Measurements from ENCODE around the gene FTO. TPM values are rescaled to one million over a fixed set of nuclear protein-coding genes. Genes with fewer than 3 reads are reported as not detected.
A peak's percentile ranks its signal among the peaks of the same experiment; 100 is the strongest.

FTO gene
- total and polyA plus RNA-seq, 12 donors, result 17.8 to 310 (median 156) TPM

GRCh38 chr16:53865494-53865863, 161.5 kb downstream of the FTO start:
- H3K27ac ChIP-seq, result peak overlapping the region in 2 of 5 donors; percentile 64 to 69
- H3K36me3 ChIP-seq (replicated peaks in 1 of 2), result no peaks in the 10 kb centered on the region
- no peak for TF ChIP-seq CTCF (IDR thresholded peaks at IDR 0.05)
- TF ChIP-seq POLR2A (IDR thresholded peaks at IDR 0.05), result no peak
- no peak overlapping the region for H3K4me3 ChIP-seq
- 0 to 8% (median 5%) methylated on average over 1 of the region's 1 CpG for WGBS, 4 donors
- H3K27me3 ChIP-seq, result no peaks in the 10 kb centered on the region
- peak in 1 of 7 donors; percentile 12 for DNase-seq
- intact Hi-C loops (cut with DNase I), result no loop called here
- no peaks in the 10 kb centered on the region for H3K9me3 ChIP-seq (replicated peaks in 1 of 3)
- H3K4me1 ChIP-seq (replicated peaks in 1 of 2), result peaks cover 0 to 13% of the 10 kb centered on the region in 2 donors

- Histone ChIP-seq H3K27me3 (no peaks in the 10 kb centered on the region), H3K9me3 (replicated peaks in 1 of 3) (peaks cover 0 to 8% (median 6%) of the 10 kb centered on the region in 3 donors), H3K4me1 (replicated peaks in 1 of 2) (peaks cover 0 to 13% of the 10 kb centered on the region in 2 donors), H3K36me3 (replicated peaks in 1 of 2) (no peaks in the 10 kb centered on the region), H3K27ac (no peak overlapping the region), H3K4me3 (no peak overlapping the region)
- TF ChIP-seq POLR2A (IDR thresholded peaks at IDR 0.05), result no peak
- TF ChIP-seq CTCF (IDR thresholded peaks at IDR 0.05), result no peak
- 88 to 100% (median 94%) methylated on average over 1 of the region's 1 CpG for WGBS, 4 donors
- intact Hi-C loops (cut with DNase I), result no loop called here
- DNase-seq, result no peak
Measured at GRCh38 chr16:53866520-53866919, 162.6 kb downstream of the FTO start.

- intact Hi-C loops (cut with DNase I), result no loop called here
- Histone ChIP-seq H3K4me1 (replicated peaks in 1 of 2) (peaks cover 6 to 10% of the 10 kb centered on the region in 2 donors), H3K36me3 (replicated peaks in 1 of 2) (no peaks in the 10 kb centered on the region), H3K9me3 (replicated peaks in 1 of 3) (peaks cover 0 to 8% (median 6%) of the 10 kb centered on the region in 3 donors), H3K27me3 (no peaks in the 10 kb centered on the region), H3K27ac (no peak overlapping the region), H3K4me3 (no peak overlapping the region)
- DNase-seq, result no peak
- TF ChIP-seq CTCF (IDR thresholded peaks at IDR 0.05) (no peak), POLR2A (IDR thresholded peaks at IDR 0.05) (no peak)
- 94 to 100% (median 98%) methylated on average over 1 of the region's 1 CpG for WGBS, 4 donors
Measured at GRCh38 chr16:53870831-53871230, 166.9 kb downstream of the FTO start.

- TF ChIP-seq POLR2A (IDR thresholded peaks at IDR 0.05), result no peak
- TF ChIP-seq CTCF (IDR thresholded peaks at IDR 0.05), result no peak
- Histone ChIP-seq H3K4me1 (replicated peaks in 1 of 2) (peaks cover 6 to 10% of the 10 kb centered on the region in 2 donors), H3K9me3 (replicated peaks in 1 of 3) (peaks cover 0 to 8% (median 6%) of the 10 kb centered on the region in 3 donors), H3K36me3 (replicated peaks in 1 of 2) (no peaks in the 10 kb centered on the region), H3K4me3 (no peak overlapping the region), H3K27me3 (no peaks in the 10 kb centered on the region), H3K27ac (no peak overlapping the region)
- WGBS, 4 donors, result 20 to 38% (median 34%) methylated on average over 1 of the region's 1 CpG
- DNase-seq, result peak in 1 of 7 donors; percentile 7
- intact Hi-C loops (cut with DNase I), result no loop called here
Measured at GRCh38 chr16:53872248-53873221, 168.6 kb downstream of the FTO start.

All from adrenal gland (tissue), 12 donors.